HG03045 (cell line): ENCODE data around the gene TSPOAP1.

Experiments
- ATAC-seq: cut with Tn5 transposase; IDR thresholded peaks from one replicate; pipeline ENCODE4 v1.9.1; 2021; ENCODE audit warnings: mild to moderate bottlenecking, moderate library complexity; ENCODE audit not compliant: unreplicated experiment

TSPOAP1 gene

GRCh38 chr17:58363457-58364185, 35.0 kb upstream of the TSPOAP1 start:
- ATAC-seq = no peak

- no peak for ATAC-seq
Observed at GRCh38 chr17:58362368-58363014, 33.9 kb upstream of the TSPOAP1 start.

- no peak for ATAC-seq
Observed at GRCh38 chr17:58360296-58361063, 31.9 kb upstream of the TSPOAP1 start.

GRCh38 chr17:58358408-58359172, 30.0 kb upstream of the TSPOAP1 start:
- no peak for ATAC-seq

- no peak for ATAC-seq
Observed at GRCh38 chr17:58357312-58358297, 29.0 kb upstream of the TSPOAP1 start.

GRCh38 chr17:58356231-58356630, 27.6 kb upstream of the TSPOAP1 start:
- ATAC-seq = no peak

- ATAC-seq = no peak
Observed at GRCh38 chr17:58354541-58355216, 26.1 kb upstream of the TSPOAP1 start.

- ATAC-seq = no peak
Observed at GRCh38 chr17:58353389-58353825, 24.8 kb upstream of the TSPOAP1 start.

GRCh38 chr17:58352596-58353388, 24.2 kb upstream of the TSPOAP1 start:
- ATAC-seq = no peak

- ATAC-seq = peak; percentile 90
Observed at GRCh38 chr17:58351831-58352595, 23.4 kb upstream of the TSPOAP1 start, which contains the start of gene SUPT4H1. SUPT4H1 (minus strand) TSS chr17:58352201; CDS start chr17:58352135, 66 bp downstream.

- no peak for ATAC-seq
Observed at GRCh38 chr17:58351182-58351581, 22.6 kb upstream of the TSPOAP1 start.

GRCh38 chr17:58348038-58348437, 19.4 kb upstream of the TSPOAP1 start:
- no peak for ATAC-seq

- no peak for ATAC-seq
Observed at GRCh38 chr17:58345500-58345899, 16.9 kb upstream of the TSPOAP1 start.

GRCh38 chr17:58344791-58345157, 16.2 kb upstream of the TSPOAP1 start:
- ATAC-seq = peak; percentile 42

- ATAC-seq = peak; percentile 85
Observed at GRCh38 chr17:58344047-58344790, 15.6 kb upstream of the TSPOAP1 start.

GRCh38 chr17:58343131-58343530, 14.5 kb upstream of the TSPOAP1 start:
- ATAC-seq = no peak
